GM19438 (cell line): ENCODE results near the gene LRP3.
"Not testable (repeated sequence)": the region's sequence is repeated elsewhere in the genome, so short reads cannot be mapped to it uniquely, and the experiment has no call there.

Experiments used
- ATAC-seq: cut with Tn5 transposase; IDR thresholded peaks from one replicate; pipeline ENCODE4 v1.9.1; 2021; ENCODE audit warnings: low read depth; ENCODE audit not compliant: unreplicated experiment

LRP3 gene

GRCh38 chr19:33193865-33194362 is at the start of gene LRP3:
Gene LRP3, plus strand, starts transcription at chr19:33194330. Its CDS starts 456 bp downstream, at chr19:33194786.
- ATAC-seq = no peak

- no peak for ATAC-seq
Observed at GRCh38 chr19:33146209-33146608, 47.9 kb upstream of the LRP3 start.

- no peak for ATAC-seq
Observed at GRCh38 chr19:33147538-33147937, 46.6 kb upstream of the LRP3 start.

GRCh38 chr19:33150852-33151518 is 43.1 kb upstream of the LRP3 start:
- no peak for ATAC-seq

- no peak for ATAC-seq
Observed at GRCh38 chr19:33152176-33152575, 42.0 kb upstream of the LRP3 start.

GRCh38 chr19:33152625-33153024 is 41.5 kb upstream of the LRP3 start:
- ATAC-seq = not testable (repeated sequence)

GRCh38 chr19:33154313-33154712 is 39.8 kb upstream of the LRP3 start:
- ATAC-seq = not testable (repeated sequence)

- no peak for ATAC-seq
Observed at GRCh38 chr19:33156334-33156733, 37.8 kb upstream of the LRP3 start.

GRCh38 chr19:33157906-33158305 is 36.2 kb upstream of the LRP3 start:
- ATAC-seq = no peak

GRCh38 chr19:33158365-33158764 is 35.8 kb upstream of the LRP3 start:
- no peak for ATAC-seq

- ATAC-seq = no peak
Observed at GRCh38 chr19:33159149-33159548, 35.0 kb upstream of the LRP3 start.

GRCh38 chr19:33159893-33160292 is 34.2 kb upstream of the LRP3 start:
- ATAC-seq = no peak

GRCh38 chr19:33161201-33161600 is 32.9 kb upstream of the LRP3 start:
- ATAC-seq = no peak

GRCh38 chr19:33163481-33163880 is 30.6 kb upstream of the LRP3 start:
- no peak for ATAC-seq

GRCh38 chr19:33166037-33166436 is 28.1 kb upstream of the LRP3 start:
- ATAC-seq = not testable (repeated sequence)

GRCh38 chr19:33167438-33167837 is 26.7 kb upstream of the LRP3 start:
- ATAC-seq = no peak

GRCh38 chr19:33168528-33168927 is 25.6 kb upstream of the LRP3 start:
- no peak for ATAC-seq

GRCh38 chr19:33171222-33171795 is 22.8 kb upstream of the LRP3 start:
- ATAC-seq = no peak

GRCh38 chr19:33171916-33172359 is 22.2 kb upstream of the LRP3 start:
- ATAC-seq = no peak

GRCh38 chr19:33174186-33174585 is 19.9 kb upstream of the LRP3 start:
- no peak for ATAC-seq

- no peak for ATAC-seq
Observed at GRCh38 chr19:33175156-33175782, 18.9 kb upstream of the LRP3 start.
